HG02588 (cell line): Measurements from ENCODE around the gene ALG8.
"Not testable (repeated sequence)": the region's sequence is repeated elsewhere in the genome, so short reads cannot be mapped to it uniquely, and the experiment has no call there.

Experiments used
- ATAC-seq: cut with Tn5 transposase; IDR thresholded peaks from one replicate; pipeline ENCODE4 v1.9.1; 2021; ENCODE audit warnings: mild to moderate bottlenecking, moderate library complexity; ENCODE audit not compliant: unreplicated experiment

Gene ALG8

DNA sequence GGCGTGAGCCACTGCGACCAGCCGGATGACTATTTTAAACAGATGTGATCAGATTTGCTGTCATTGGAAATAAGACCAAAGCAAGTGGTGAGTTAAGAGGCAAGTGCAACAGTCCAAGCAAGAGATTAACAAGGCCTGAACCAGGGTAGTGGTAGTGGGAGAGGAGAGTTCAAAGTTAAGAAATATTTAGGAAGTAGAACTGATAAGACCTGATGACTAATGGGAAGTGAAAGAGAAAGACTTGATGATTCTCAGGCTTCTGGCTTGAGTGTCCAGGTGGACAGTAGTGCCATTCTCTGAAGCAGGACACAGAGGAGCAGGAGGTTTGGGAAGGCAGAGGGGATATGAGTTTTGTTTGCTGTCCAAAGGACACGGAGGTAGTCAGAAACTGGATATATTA lies 67.0 kb downstream of the ALG8 start:
- no peak for ATAC-seq

DNA sequence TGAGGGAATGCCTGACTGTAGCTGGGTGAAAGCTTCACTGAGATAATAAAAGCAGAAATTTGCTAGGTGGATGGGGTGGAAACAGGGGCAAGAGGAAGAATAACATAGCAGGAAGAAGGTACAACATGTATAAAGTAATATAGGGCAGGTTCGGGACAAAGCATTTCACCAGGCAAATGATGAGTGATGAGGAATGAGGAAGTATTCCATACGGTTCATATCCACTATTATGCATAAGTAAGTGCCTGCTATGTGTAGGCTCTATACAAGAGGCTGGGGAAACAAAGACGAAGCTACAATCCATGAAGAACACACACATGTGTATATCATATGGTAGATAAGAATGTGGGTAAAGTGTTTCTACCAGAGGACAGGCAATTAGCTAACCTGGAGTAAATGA lies 67.7 kb downstream of the ALG8 start:
- ATAC-seq = no peak

- ATAC-seq = no peak
Measured at GRCh38 chr11:78070621-78071020, 68.8 kb downstream of the ALG8 start.

DNA sequence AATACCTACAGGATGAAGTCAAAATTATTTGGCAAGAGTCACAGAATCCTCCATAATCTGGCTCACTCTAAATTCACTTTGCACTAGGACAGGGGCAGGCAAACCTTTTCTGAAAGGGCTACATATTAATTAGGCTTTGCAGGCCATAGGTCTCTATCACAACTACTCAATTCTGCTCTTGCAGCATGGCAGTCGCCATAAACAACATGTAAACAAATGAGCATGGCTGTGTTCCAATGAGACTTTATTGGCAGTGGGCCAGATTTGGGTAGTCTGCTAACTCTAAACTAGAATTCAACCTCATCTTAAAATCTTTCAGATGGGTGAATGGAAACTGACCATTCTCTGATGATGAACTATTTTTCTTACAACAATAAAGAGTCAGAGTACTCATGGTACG lies 70.0 kb downstream of the ALG8 start:
- no peak for ATAC-seq

- ATAC-seq = no peak
Measured at GRCh38 chr11:78067704-78068103, 71.7 kb downstream of the ALG8 start.

- no peak for ATAC-seq
Measured at GRCh38 chr11:78066471-78066870, 73.0 kb downstream of the ALG8 start.

DNA sequence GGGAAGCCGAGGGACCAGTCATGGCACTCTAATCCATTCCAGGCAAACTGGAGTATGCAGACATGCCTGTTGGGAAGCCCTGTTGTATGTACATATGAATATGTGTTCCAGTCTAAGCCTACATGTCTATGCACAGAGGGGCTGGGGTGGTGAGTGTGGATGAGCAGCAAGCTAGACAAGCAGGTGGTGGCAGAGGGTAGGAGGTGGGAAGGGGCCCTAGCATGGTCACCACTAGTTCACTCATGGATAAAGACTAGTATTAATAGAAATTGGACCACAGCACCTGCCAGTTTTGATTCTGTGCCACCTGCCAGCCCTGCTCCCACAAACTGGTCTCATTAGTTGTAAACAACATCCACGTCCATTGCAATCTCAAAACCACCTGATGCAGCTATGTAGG lies 74.2 kb downstream of the ALG8 start:
- no peak for ATAC-seq

DNA sequence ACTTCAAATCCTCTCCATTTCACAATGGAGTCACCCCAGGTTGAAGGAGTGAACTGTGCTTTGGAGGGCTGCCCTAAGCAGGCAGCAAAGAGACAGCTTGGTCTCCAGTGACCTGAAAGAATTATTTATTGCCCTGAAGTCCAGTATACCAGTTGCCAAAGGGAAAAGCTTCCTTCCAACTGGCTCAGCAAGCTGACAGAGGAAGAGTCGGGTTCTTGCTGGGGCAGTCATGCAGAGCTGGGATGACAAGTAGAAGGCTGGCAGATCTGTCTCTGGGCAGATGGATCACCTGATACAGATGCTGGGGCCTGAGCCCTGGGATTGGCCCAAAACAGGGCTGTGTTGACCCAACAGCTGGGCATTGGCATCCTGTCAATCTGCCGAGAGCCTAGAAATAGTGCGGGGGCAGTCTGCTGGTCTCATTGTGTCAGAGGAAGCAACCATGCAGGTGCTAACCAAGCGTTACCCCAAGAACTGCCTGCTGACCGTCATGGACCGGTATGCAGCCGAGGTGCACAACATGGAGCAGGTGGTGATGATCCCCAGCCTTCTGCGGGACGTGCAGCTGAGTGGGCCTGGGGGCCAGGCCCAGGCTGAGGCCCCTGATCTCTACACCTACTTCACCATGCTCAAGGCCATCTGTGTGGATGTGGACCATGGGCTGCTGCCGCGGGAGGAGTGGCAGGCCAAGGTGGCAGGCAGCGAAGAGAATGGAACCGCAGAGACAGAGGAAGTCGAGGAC lies 75.8 kb downstream of the ALG8 start, which contains the start of gene THRSP:
THRSP (plus strand) TSS at position 422 of the 742 bp plus-strand sequence; CDS start at position 443, 21 bp downstream.
- no peak for ATAC-seq

DNA sequence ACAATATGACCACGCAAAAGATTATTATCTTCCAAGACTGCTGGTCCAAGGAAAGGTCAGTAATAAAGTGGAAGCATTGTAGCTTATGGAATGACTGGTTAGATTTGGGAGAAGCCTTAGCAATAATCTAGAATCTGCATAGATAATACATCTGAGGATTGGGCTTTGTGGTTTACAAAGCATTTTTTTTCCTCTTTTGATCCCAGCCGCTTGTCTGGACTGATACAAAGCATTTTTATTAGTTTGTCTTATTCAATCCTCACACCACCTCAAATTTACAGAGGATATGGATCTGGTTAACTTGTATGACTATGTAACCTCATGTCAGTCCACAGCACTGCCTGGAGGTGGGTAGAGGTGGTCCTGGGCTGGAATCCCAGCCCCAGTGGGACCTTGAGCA lies 76.8 kb downstream of the ALG8 start:
- ATAC-seq = no peak

GRCh38 chr11:78061921-78062311 lies 77.5 kb downstream of the ALG8 start:
- no peak for ATAC-seq

DNA sequence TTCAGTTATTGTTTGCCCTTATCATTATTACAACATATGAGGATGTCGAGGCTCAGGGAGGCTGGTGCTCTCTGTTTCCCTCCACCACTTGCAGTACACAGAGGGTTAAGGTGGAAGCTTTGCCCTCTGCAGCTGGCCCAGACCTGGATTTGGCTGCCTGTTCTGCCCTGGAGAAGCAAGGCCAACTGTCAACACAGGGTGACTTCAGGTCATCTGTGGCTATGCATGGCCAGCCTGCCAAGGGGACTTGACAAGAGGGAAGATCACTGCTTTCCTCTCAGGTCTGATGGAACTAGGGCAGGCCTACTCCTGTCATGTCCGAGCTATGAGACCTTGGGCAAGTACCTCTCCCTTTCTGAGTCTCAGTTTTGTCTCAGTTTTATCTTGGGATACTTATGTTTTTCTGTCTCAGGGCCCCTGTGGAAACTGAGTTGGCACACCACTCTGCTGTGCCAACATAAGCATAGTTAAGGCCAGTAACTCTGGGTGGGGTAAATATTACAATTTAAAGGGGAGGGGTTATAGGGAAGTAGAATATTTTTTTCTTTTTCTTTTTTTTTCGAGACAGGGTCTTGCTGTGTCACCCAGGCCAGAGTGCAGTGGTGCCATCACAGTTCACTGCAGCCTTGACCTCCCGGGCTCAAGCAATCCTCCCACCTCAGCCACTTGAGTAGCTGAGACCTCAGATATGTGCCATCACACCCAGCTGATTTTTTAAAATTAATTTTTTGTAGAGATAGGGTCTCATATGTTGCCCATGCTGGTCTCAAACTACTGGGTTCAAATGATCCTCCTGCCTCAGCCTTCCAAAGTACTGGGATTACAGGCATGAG lies 78.1 kb downstream of the ALG8 start:
- ATAC-seq = no peak

DNA sequence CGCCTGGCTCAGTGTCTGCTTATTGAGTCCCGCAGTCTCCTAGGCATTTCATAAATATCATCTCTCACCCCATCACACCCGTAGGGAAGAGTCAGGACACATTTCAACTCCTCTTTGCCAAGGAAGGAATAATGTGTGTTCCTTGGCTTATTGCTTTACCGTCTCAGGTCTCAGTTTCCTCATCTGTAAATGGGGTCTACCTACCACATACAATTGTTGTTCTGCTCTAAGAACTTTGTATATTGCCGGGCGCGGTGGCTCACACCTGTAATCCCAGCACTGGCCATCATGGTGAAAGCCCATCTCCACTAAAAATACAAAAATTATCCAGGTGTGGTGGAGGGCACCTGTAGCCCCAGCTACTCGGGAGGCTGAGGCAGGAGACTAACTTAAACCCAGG lies 78.9 kb downstream of the ALG8 start:
- no peak for ATAC-seq

- not testable (repeated sequence) for ATAC-seq
Measured at GRCh38 chr11:78059749-78060328, 79.6 kb downstream of the ALG8 start.

- ATAC-seq = no peak
Measured at GRCh38 chr11:78057462-78058055, 81.9 kb downstream of the ALG8 start.

DNA sequence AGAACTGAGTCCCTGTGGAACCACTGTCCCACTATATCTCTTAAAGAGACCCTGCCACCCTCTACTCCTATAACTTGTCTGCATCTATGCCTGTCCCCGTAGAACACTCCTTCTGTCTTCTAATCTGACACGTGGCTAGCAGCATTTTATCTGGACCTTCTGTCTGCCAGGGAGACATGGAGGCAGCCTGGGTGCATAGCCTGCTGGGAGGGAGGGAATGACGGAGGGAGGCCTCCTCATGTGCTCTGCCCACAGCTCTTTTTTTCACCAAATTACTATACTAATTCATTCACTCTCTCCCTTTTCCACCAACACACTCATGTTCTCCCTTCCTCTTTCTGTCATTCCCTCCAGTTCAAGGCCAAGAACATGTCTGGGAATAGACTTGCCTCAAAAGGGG lies 83.3 kb downstream of the ALG8 start:
- no peak for ATAC-seq

DNA sequence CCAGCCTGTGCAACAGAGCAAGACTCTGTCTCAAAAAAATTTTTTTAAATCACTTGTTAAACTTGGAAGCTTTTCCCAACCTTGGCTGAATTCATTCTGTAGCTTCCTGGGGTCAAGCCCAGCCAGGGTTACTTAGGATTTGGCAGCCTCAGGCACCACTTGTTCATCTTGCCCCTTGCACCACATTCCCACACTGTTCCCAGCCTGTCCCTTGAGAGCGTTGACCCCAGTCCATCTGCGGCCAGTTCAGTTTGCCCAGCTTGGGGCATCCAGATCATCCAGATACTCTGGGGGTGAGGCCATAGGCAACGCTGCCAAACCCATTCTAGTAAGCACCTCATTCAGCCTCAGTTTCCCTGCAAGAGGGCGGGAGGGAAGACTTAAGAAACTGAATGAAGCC lies 84.5 kb downstream of the ALG8 start:
- no peak for ATAC-seq

DNA sequence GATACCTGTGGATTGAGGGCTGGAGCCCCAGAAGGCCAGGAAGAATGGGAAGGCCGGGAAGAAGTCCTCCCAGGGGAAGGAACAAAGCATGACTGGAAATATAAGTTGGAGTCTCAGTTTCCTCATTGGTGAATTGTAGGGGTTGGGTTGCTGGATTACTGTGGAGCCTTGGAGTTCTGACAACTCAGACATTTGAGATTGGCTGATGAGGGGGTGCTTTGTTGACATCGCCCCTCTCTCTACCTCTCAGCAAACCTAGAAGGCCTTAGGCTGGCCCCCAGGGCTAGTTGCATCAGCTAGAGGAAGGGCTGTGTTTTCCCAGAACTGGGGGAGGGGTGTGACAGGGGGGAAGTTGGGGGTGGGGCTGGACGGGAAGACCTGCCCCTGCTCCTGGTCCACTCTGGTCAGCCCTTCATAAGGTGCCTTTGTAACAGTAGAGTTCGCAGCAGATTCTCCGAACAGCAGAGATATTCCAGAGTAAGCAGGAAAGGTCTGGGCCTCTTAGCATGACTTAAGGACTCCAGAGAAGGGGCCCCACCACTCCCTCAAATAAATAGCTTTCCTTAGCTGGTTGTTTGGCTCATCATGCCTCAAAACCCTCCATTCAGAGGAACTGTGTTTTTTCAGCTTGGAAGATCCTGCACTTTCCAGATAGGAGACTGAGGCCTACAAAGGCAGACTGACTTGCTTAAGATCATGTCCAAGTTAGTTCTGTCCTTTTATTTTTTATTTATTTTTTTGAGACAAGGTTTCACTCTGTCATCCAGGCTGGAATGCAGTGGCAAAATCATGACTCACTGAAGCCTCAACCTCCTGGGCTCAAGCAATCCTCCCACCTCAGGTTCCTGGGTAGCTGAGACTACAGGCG lies 88.2 kb downstream of the ALG8 start:
- ATAC-seq = no peak
